NAMALWA (cell line): ENCODE data around the gene ZNF862.

Source experiments
- DNase-seq: peaks from one replicate; pipeline ENCODE4 v3.0.0-alpha.2; 2015; ENCODE audit warnings: low spot score

Gene ZNF862

GRCh38 chr7:149845257-149845980 is 7.2 kb downstream of the ZNF862 start:
- no peak for DNase-seq

- no peak for DNase-seq
Observed at GRCh38 chr7:149846021-149846420, 7.8 kb downstream of the ZNF862 start.

- DNase-seq: no peak
Observed at GRCh38 chr7:149846436-149847046, 8.4 kb downstream of the ZNF862 start.

- DNase-seq: no peak
Observed at GRCh38 chr7:149849174-149849573, 11.0 kb downstream of the ZNF862 start.

- no peak for DNase-seq
Observed at GRCh38 chr7:149850007-149850594, 11.9 kb downstream of the ZNF862 start.

GRCh38 chr7:149850716-149851115 is 12.5 kb downstream of the ZNF862 start:
- DNase-seq: no peak

GRCh38 chr7:149851449-149851848 is 13.3 kb downstream of the ZNF862 start:
- DNase-seq: no peak

- DNase-seq: no peak
Observed at GRCh38 chr7:149853157-149853556, 15.0 kb downstream of the ZNF862 start.

GRCh38 chr7:149854611-149855360 is 16.6 kb downstream of the ZNF862 start:
- DNase-seq: no peak

GRCh38 chr7:149855361-149856305 is 17.5 kb downstream of the ZNF862 start:
- no peak for DNase-seq

- no peak for DNase-seq
Observed at GRCh38 chr7:149856583-149856982, 18.4 kb downstream of the ZNF862 start.

- DNase-seq: no peak
Observed at GRCh38 chr7:149859369-149859768, 21.2 kb downstream of the ZNF862 start.

- DNase-seq: no peak
Observed at GRCh38 chr7:149859876-149860275, 21.7 kb downstream of the ZNF862 start.

- no peak for DNase-seq
Observed at GRCh38 chr7:149860821-149861727, 22.9 kb downstream of the ZNF862 start.

GRCh38 chr7:149861728-149862045 is 23.5 kb downstream of the ZNF862 start:
- no peak for DNase-seq

- no peak for DNase-seq
Observed at GRCh38 chr7:149862156-149862555, 24.0 kb downstream of the ZNF862 start.

GRCh38 chr7:149863500-149863899 is 25.3 kb downstream of the ZNF862 start:
- DNase-seq: no peak

GRCh38 chr7:149864023-149864422 is 25.8 kb downstream of the ZNF862 start:
- no peak for DNase-seq

GRCh38 chr7:149864751-149865150 is 26.6 kb downstream of the ZNF862 start:
- no peak for DNase-seq

GRCh38 chr7:149865437-149865836 is 27.3 kb downstream of the ZNF862 start:
- no peak for DNase-seq
